OCI-LY3 (cell line): ENCODE measurements around the gene LMCD1.

Experiments
- H2AFZ ChIP-seq: fragments of 200-600, 300-600 bp; shearing (Covaris generic); 2 replicates; pipeline ENCODE4 v1.6.0; 2014; ENCODE audit warnings: antibody characterized with exemption, low read depth, low read length
- H3K27ac ChIP-seq: fragments of 200-600, 300-600 bp; sonication (generic); 2 replicates; pipeline ENCODE4 v1.5.1; 2014; ENCODE audit warnings: mild to moderate bottlenecking, low read length, moderate library complexity, mixed read lengths
- H3K27me3 ChIP-seq: fragments of 200-600, 300-600 bp; sonication (generic); 2 replicates; pipeline ENCODE4 v1.6.1; 2014; ENCODE audit warnings: low read depth, low read length, mixed read lengths
- H3K36me3 ChIP-seq: fragments of 200-600, 300-600 bp; sonication (generic); replicated peaks from 2 replicates; pipeline ENCODE3; 2014; ENCODE audit warnings: low read depth, low read length, mixed read lengths
- H3K4me1 ChIP-seq: fragments of 300-600, 200-600 bp; sonication (generic); 2 replicates; pipeline ENCODE4 v1.6.1; 2014; ENCODE audit warnings: low read length, mixed read lengths
- H3K4me2 ChIP-seq: fragments of 200-600, 300-600 bp; sonication (generic); 2 replicates; pipeline ENCODE4 v1.6.1; 2014; ENCODE audit warnings: low read length, mixed read lengths
- H3K4me3 ChIP-seq: fragments of 300-600, 200-600 bp; sonication (generic); 2 replicates; pipeline ENCODE4 v1.5.1; 2014; ENCODE audit warnings: antibody characterized with exemption, mild to moderate bottlenecking, low read length, moderate library complexity
- H3K79me2 ChIP-seq: fragments of 300-600, 200-600 bp; shearing (Covaris generic); 2 replicates; pipeline ENCODE4 v1.6.1; 2014; ENCODE audit warnings: mild to moderate bottlenecking, low read length, mixed read lengths
- H3K9ac ChIP-seq: fragments of 300-600, 200-600 bp; shearing (Covaris generic); 2 replicates; pipeline ENCODE4 v1.6.0; 2014; ENCODE audit warnings: mild to moderate bottlenecking, low read length, moderate library complexity
- H3K9me3 ChIP-seq: fragments of 200-600, 300-600 bp; shearing (Covaris generic); 2 replicates; pipeline ENCODE4 v1.6.1; 2014; ENCODE audit warnings: low read length, mixed read lengths; ENCODE audit not compliant: insufficient read depth
- H4K20me1 ChIP-seq: fragments of 200-600, 300-600 bp; sonication (generic); 2 replicates; pipeline ENCODE4 v1.6.1; 2016; ENCODE audit warnings: low read length, mixed read lengths; ENCODE audit not compliant: insufficient read depth
- CTCF ChIP-seq: fragments of 200-600, 300-600 bp; sonication (generic); IDR thresholded peaks from 2 replicates; pipeline ENCODE4 v1.5.1; 2014; ENCODE audit warnings: antibody characterized with exemption, low read length, low read depth
- EZH2phosphoT487 ChIP-seq: fragments of 200-600 bp; shearing (Covaris generic); IDR thresholded peaks from 2 replicates; pipeline ENCODE4 v1.6.1; 2018; ENCODE audit warnings: antibody characterized with exemption, mixed run types, low read depth

The LMCD1 gene

GRCh38 chr3:8456412-8456811 is 45.2 kb upstream of the LMCD1 start:
- Histone ChIP-seq H3K4me1 (no peaks in the 10 kb centered on the region), H3K36me3 (no peaks in the 10 kb centered on the region), H3K4me3 (no peak overlapping the region), H3K27me3 (no peaks in the 10 kb centered on the region), H3K27ac (no peak overlapping the region), H3K9ac (no peak overlapping the region), H2AFZ (no peak overlapping the region), H3K4me2 (no peak overlapping the region), H3K79me2 (no peaks in the 10 kb centered on the region), H3K9me3 (no peaks in the 10 kb centered on the region), H4K20me1 (no peaks in the 10 kb centered on the region)
- TF ChIP-seq CTCF (no peak), EZH2phosphoT487 (no peak)

GRCh38 chr3:8457039-8457438 is 44.6 kb upstream of the LMCD1 start:
- no peaks in the 10 kb centered on the region for H4K20me1 ChIP-seq
- no peaks in the 10 kb centered on the region for H3K27me3 ChIP-seq
- H3K4me3 ChIP-seq = no peak overlapping the region
- no peaks in the 10 kb centered on the region for H3K79me2 ChIP-seq
- H3K9me3 ChIP-seq = no peaks in the 10 kb centered on the region
- H3K9ac ChIP-seq = no peak overlapping the region
- H3K36me3 ChIP-seq = no peaks in the 10 kb centered on the region
- H3K27ac ChIP-seq = no peak overlapping the region
- H3K4me1 ChIP-seq = no peaks in the 10 kb centered on the region
- no peak overlapping the region for H3K4me2 ChIP-seq
- H2AFZ ChIP-seq = no peak overlapping the region
- TF ChIP-seq CTCF (no peak), EZH2phosphoT487 (no peak)

- H3K9me3 ChIP-seq = no peaks in the 10 kb centered on the region
- H4K20me1 ChIP-seq = no peaks in the 10 kb centered on the region
- H3K4me2 ChIP-seq = no peak overlapping the region
- no peaks in the 10 kb centered on the region for H3K36me3 ChIP-seq
- TF ChIP-seq CTCF (no peak), EZH2phosphoT487 (no peak)
- H3K79me2 ChIP-seq = no peaks in the 10 kb centered on the region
- H2AFZ ChIP-seq = no peak overlapping the region
- no peak overlapping the region for H3K4me3 ChIP-seq
- H3K27me3 ChIP-seq = no peaks in the 10 kb centered on the region
- no peak overlapping the region for H3K27ac ChIP-seq
- no peaks in the 10 kb centered on the region for H3K4me1 ChIP-seq
- H3K9ac ChIP-seq = no peak overlapping the region
Measured at GRCh38 chr3:8458238-8458661, 43.4 kb upstream of the LMCD1 start.

DNA sequence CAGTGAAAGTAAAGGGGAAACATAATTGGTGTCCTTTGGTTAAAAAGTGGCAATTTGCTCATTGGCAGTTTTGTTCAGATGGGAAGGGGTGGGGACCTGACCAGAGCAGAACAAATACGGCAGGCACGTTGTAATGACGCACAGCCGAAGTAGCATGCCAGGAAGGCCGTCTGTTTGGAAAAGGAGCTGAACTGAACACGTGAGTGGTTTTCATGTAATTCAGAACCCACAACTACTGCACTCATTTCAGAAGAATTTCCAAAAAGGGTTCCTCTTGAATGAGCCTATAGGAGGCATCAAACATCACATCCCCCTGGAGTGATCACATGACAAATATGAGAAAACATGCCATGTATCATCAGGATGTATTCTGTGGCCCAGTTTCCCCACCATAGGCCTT is 42.9 kb upstream of the LMCD1 start:
- Histone ChIP-seq H3K4me1 (no peaks in the 10 kb centered on the region), H3K79me2 (no peaks in the 10 kb centered on the region), H2AFZ (no peak overlapping the region), H3K4me3 (no peak overlapping the region), H4K20me1 (no peaks in the 10 kb centered on the region), H3K9ac (no peak overlapping the region), H3K4me2 (no peak overlapping the region), H3K36me3 (no peaks in the 10 kb centered on the region), H3K27ac (no peak overlapping the region), H3K9me3 (no peaks in the 10 kb centered on the region), H3K27me3 (no peaks in the 10 kb centered on the region)
- TF ChIP-seq EZH2phosphoT487 (no peak), CTCF (no peak)
